ENCODE data around the gene CHAMP1. TPM values are rescaled to one million over a fixed set of nuclear protein-coding genes. Genes with fewer than 3 reads are reported as not detected.

The CHAMP1 gene
- total RNA-seq: 17.3 and 20.5 TPM in 2 replicates

GRCh38 chr13:114314074-114314912 is at the start of gene CHAMP1:
Gene CHAMP1, plus strand, starts transcription at chr13:114314503. Its CDS starts 9,340 bp downstream, at chr13:114323843.

GRCh38 chr13:114281351-114282040 is 32.8 kb upstream of the CHAMP1 start, which contains the start of gene UPF3A:
Gene UPF3A, plus strand, starts transcription at chr13:114281601. Its CDS starts 39 bp downstream, at chr13:114281640.

Small RNAs within 50 kb of the gene (small RNA-seq; reads per million reads assigned to genes)
- not detected for gene MIR4502

Other genes starting within 250 kb of the CHAMP1 start
- gene RASA3, start 181.9 kb upstream of the CHAMP1 start, total RNA-seq: 45.3 and 47.6 TPM in 2 replicates
- gene CFAP97D2, start 135.2 kb upstream of the CHAMP1 start, total RNA-seq: not detected in 2 replicates
- gene CDC16, start 79.6 kb upstream of the CHAMP1 start, total RNA-seq: 73.0 and 77.9 TPM in 2 replicates
- 28.7 and 35.3 TPM in 2 replicates for gene UPF3A, start 32.9 kb upstream of the CHAMP1 start, total RNA-seq

Data from thoracic aorta endothelial cell (primary cell).